HG02852 (cell line): ENCODE data around the gene TMEM109.

Experiments used
- ATAC-seq: cut with Tn5 transposase; IDR thresholded peaks from one replicate; pipeline ENCODE4 v1.9.1; 2021; ENCODE audit warnings: mild to moderate bottlenecking, moderate library complexity; ENCODE audit not compliant: unreplicated experiment

TMEM109 gene

GRCh38 chr11:60939855-60940254, 25.9 kb downstream of the TMEM109 start:
- no peak for ATAC-seq

- no peak for ATAC-seq
These were observed 27.6 kb downstream of the TMEM109 start for GRCh38 chr11:60941371-60942119.

- no peak for ATAC-seq
These were observed 28.3 kb downstream of the TMEM109 start for GRCh38 chr11:60942219-60942618.

GRCh38 chr11:60942970-60943565, 29.1 kb downstream of the TMEM109 start:
- no peak for ATAC-seq

DNA sequence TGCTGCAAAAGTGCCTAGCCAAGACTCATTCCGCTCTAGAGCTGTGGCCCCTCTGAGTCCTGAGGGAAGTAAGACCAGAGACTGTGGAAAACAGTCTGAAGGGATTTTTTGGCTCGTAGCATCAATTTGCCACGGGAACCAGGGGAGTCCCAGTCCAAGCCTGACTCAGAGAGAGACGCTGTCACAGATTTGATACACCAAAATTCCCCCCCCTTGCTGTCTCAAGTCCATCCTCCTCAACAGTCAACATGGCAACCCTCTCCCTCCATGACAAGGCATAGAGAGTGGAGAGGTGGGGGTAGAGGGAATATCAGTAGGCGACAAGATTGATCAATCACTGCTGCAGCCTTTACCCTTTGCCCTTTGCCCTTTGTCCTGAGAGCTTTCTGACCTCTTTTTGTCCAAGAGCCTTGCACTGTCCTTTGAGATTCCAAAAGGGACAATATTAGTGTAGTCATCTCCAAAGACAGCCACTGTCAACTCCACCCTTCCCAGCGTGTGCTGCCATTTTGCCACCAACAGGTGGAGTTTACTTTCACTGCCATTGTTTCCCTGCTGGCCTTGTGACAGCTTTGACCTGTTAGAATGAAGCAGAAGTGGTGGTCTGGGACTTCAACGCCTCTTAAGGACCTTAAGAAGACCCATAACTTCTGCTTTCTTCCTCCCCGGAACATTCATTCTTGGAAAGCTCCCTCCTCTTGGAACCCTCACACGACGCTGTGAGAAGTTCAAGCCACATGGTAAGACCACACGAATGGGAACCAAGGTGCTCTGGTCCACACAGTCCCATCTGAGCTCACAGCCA, 30.7 kb downstream of the TMEM109 start:
- no peak for ATAC-seq

DNA sequence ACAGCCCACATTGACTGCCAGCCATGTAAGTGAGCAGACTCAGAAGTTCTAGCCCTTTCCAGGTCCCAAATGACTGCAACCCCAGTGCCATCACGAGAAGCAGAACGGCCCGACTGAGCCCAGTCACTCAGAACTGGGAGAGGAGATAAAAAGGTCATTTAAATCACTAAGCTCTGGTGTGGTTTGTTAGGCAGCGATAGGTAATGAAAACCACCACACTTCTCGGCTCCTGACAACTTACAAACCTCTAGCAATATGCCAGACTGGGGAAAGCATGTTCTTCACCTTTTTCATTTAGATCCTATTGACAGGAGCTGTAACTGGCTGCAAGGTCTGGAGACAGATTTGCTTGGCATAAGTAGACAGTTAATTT, 31.3 kb downstream of the TMEM109 start:
- no peak for ATAC-seq

- ATAC-seq = no peak
These were observed 32.8 kb downstream of the TMEM109 start for GRCh38 chr11:60946601-60947264.

DNA sequence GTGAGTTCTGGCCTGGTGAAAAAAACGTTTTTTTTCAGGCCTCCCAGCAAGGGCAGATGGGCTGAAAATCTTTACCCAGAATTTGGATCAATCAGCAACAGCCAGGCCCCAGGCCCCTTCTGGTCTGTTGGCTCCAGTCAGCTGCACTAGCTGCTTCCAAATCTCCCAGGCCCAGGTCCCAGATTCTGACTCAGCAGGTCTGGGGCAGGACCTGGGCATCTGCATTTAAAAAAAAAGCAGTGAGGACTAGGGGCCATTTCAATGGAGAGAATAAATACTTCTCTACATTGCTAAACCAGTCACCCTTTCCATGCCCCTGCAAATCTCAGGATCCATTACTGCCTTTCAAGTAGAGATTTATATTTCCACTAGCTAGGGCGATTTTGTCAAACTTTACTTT, 33.7 kb downstream of the TMEM109 start:
- ATAC-seq = no peak

DNA sequence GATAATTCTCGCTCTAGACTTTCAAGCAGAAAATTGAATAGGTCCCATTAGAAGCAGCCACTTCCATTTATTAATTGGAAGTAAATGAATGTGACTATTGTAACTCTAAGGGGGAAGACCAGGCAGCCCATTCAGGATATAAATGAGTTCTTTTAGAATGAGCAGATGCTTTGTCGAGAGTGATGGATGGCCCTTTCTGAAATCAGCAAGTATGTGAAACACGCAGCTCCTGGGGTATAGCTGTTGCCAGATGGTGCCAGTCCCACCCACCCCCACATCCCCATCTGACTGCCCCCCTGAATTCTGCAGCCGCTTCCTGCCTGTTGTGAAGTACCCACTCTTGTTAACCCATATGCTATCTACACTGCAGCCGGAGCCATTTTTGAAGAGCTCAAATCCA, 34.3 kb downstream of the TMEM109 start:
- no peak for ATAC-seq

- ATAC-seq = no peak
These were observed 36.1 kb downstream of the TMEM109 start for GRCh38 chr11:60950024-60950423.

GRCh38 chr11:60950933-60951605, 37.1 kb downstream of the TMEM109 start:
- ATAC-seq = no peak

- ATAC-seq = no peak
These were observed 37.6 kb downstream of the TMEM109 start for GRCh38 chr11:60951606-60951903.

- ATAC-seq = peak; percentile 75
These were observed 38.2 kb downstream of the TMEM109 start, which contains the start of gene SLC15A3 for GRCh38 chr11:60951904-60952741. TSS of gene SLC15A3 (minus strand) at chr11:60952176. CDS start at chr11:60951551, 625 bp downstream.

- no peak for ATAC-seq
These were observed 38.8 kb downstream of the TMEM109 start for GRCh38 chr11:60952742-60953170.

DNA sequence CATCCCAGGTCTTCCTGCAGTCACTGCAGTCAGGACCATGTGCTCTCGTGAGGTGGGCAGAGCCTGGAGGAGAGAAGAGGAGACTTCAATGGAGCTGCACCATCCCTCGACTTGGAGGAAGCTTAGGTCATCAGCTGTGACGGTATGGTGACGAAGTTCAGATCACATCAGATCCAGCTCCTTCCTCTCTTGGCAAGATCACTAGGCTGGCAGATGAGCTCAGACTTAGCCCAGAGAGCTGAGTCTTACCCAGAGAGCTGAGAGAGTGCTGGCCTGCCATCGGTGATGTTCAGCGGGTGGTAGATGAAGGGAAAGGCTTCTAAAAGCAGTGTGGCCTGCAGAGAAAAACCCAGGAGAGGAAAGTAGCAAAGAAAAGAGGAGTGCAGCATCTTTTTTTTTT, 39.8 kb downstream of the TMEM109 start:
- no peak for ATAC-seq

DNA sequence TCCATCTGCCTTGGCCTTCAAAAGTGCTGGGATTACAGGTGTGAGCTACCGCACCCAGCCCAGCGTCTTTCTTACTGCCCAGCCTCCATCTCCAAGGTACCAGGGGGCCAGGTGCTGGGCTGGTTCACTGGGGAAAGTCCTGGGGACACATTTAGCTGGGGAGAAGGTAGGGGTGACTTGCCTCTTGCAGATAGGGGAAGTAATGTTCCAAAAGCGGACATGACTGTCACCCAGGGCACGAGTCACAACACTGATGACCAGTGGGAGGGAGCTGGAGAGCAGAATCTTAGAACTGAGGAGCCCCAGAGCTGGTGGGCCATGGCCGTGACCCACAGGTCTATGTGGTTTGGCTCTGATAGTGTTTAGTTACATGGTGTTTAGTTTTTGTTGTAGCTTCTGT, 40.5 kb downstream of the TMEM109 start:
- ATAC-seq = no peak

- ATAC-seq = no peak
These were observed 41.6 kb downstream of the TMEM109 start for GRCh38 chr11:60955571-60955970.

GRCh38 chr11:60957188-60957587, 43.2 kb downstream of the TMEM109 start:
- no peak for ATAC-seq

- ATAC-seq = no peak
These were observed 45.5 kb downstream of the TMEM109 start for GRCh38 chr11:60959431-60959830.

- no peak for ATAC-seq
These were observed 46.4 kb downstream of the TMEM109 start for GRCh38 chr11:60960405-60960804.
